IPS DF 19.7 (cell line): ENCODE data around the gene PTGFRN.
"Not testable (repeated sequence)": the region's sequence is repeated elsewhere in the genome, so short reads cannot be mapped to it uniquely, and the experiment has no call there.

ENCODE experiments used
- DNase-seq: peaks from one replicate; pipeline ENCODE4 v3.0.0-alpha.2; 2013; ENCODE audit warnings: low read depth, low spot score

The PTGFRN gene

GRCh38 chr1:116909512-116910378 lies at the start of gene PTGFRN:
Gene PTGFRN, plus strand, starts transcription at chr1:116909916. Its CDS starts 288 bp downstream, at chr1:116910204.
- DNase-seq: peak; percentile 45

GRCh38 chr1:116860167-116860566 lies 49.5 kb upstream of the PTGFRN start:
- DNase-seq: not testable (repeated sequence)

- no peak for DNase-seq
These were observed 48.6 kb upstream of the PTGFRN start for GRCh38 chr1:116861137-116861536.

GRCh38 chr1:116863031-116863430 lies 46.7 kb upstream of the PTGFRN start:
- not testable (repeated sequence) for DNase-seq

- not testable (repeated sequence) for DNase-seq
These were observed 43.2 kb upstream of the PTGFRN start for GRCh38 chr1:116866478-116866877.

GRCh38 chr1:116868385-116868784 lies 41.3 kb upstream of the PTGFRN start:
- no peak for DNase-seq

- DNase-seq: no peak
These were observed 40.1 kb upstream of the PTGFRN start for GRCh38 chr1:116869611-116870010.

- DNase-seq: no peak
These were observed 39.4 kb upstream of the PTGFRN start for GRCh38 chr1:116870300-116870699.

GRCh38 chr1:116871779-116872146 lies 38.0 kb upstream of the PTGFRN start:
- no peak for DNase-seq

- DNase-seq: no peak
These were observed 35.9 kb upstream of the PTGFRN start for GRCh38 chr1:116873680-116874271.

- no peak for DNase-seq
These were observed 34.9 kb upstream of the PTGFRN start for GRCh38 chr1:116874733-116875249.

- DNase-seq: no peak
These were observed 34.3 kb upstream of the PTGFRN start for GRCh38 chr1:116875391-116875790.

- not testable (repeated sequence) for DNase-seq
These were observed 33.8 kb upstream of the PTGFRN start for GRCh38 chr1:116875946-116876345.

- no peak for DNase-seq
These were observed 32.4 kb upstream of the PTGFRN start for GRCh38 chr1:116877141-116877818.

- peak; percentile 57 for DNase-seq
These were observed 30.8 kb upstream of the PTGFRN start for GRCh38 chr1:116878804-116879477.

- no peak for DNase-seq
These were observed 30.1 kb upstream of the PTGFRN start for GRCh38 chr1:116879478-116880133.

GRCh38 chr1:116880917-116881316 lies 28.8 kb upstream of the PTGFRN start:
- no peak for DNase-seq

- DNase-seq: peak; percentile 56
These were observed 27.7 kb upstream of the PTGFRN start for GRCh38 chr1:116881879-116882520.

- DNase-seq: no peak
These were observed 26.9 kb upstream of the PTGFRN start for GRCh38 chr1:116882866-116883265.

- DNase-seq: no peak
These were observed 23.3 kb upstream of the PTGFRN start for GRCh38 chr1:116886291-116886878.
